GM18858 (cell line): Measurements from ENCODE around the gene TSHZ1.

Experiments
- ATAC-seq: cut with Tn5 transposase; IDR thresholded peaks from one replicate; pipeline ENCODE4 v1.9.1; 2021; ENCODE audit not compliant: unreplicated experiment

Gene TSHZ1

GRCh38 chr18:75206452-75207309 lies 3.9 kb upstream of the TSHZ1 start:
- ATAC-seq: no peak

DNA sequence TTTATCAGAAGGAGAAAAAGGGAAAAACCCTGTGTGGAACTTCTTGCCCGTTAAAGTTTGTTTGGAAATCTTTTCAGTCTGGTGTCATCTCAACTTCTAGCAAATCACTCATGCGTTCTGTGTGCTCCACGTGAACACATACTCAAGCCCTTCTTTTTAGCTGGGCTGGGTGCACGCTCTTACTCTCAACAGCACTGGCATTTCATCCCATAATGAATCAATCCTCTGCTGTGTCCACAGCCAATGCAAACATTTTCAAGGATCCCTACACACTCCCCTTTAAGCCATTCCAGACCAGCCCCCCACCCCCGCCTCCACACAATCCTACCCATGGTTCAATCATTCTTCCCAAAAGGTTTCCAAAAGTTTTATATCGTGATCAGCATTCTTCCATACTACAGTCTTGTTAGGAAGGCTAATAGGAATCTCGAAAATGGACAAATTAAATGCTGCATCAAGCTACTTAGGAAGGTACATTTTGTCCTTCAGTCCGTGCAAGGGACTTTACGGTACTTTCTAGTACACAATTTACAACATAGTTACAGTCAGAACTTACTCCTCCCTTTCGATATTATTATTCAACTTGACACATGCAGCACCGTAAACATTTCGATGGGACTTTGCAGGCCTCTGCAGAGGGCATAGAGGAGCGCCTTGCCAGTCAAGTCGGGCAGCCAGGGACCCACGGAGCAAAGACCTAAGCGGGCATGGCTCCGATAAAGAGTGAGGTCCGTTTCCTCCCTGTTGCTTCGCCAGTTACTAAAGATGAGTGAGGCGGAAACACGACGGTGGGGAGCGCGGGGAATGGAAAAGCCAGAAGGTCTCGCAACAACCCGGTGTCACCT lies 3.1 kb upstream of the TSHZ1 start:
- ATAC-seq: no peak

DNA sequence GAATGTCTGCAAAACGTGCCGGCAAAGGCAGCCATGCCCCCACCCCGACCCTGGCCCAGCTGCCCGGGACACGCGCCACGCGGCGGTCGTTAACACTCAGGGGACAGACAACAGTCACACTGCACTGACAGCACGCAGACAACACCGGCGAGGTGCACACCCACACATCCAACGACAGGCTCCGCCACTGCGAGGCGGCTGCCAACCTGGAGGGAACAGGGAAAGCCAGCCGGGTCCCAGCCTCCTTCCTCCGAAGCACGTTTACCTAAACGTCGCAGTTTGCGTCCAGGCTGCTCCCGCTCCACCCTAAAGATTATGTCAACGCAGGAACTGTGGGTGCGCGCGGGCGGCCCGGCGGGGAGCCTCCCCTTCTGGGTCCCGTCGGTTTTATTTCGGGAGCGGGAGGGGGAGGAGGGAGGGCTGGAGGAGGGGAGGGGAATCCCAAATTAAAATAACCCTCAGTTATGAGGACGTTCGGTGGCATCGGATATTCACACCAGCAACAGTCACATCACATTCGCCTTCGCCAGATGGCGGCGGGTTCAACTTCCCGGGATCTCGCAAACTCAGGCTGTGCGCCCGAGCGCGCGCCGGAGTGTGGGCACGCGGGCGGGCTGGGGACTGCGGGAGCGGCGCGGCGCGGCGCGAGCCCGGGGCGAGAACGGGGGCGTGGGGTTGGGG lies 2.3 kb upstream of the TSHZ1 start:
- ATAC-seq: no peak

DNA sequence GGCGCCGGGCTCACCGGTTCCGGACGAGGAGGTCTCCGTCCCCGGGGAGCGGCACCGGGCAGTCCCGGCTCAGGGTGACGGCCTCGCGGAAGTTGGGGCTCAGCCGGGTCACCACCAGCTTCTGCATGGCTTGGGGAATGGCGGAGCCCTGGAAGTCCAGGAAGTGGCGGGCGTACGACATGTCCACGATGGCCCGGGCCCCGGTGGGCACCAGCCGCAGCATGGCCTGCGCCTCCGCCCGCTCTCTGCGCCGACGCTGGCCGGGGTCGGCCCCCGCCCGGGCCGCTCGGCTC lies 1.8 kb upstream of the TSHZ1 start:
- peak; percentile 13 for ATAC-seq

DNA sequence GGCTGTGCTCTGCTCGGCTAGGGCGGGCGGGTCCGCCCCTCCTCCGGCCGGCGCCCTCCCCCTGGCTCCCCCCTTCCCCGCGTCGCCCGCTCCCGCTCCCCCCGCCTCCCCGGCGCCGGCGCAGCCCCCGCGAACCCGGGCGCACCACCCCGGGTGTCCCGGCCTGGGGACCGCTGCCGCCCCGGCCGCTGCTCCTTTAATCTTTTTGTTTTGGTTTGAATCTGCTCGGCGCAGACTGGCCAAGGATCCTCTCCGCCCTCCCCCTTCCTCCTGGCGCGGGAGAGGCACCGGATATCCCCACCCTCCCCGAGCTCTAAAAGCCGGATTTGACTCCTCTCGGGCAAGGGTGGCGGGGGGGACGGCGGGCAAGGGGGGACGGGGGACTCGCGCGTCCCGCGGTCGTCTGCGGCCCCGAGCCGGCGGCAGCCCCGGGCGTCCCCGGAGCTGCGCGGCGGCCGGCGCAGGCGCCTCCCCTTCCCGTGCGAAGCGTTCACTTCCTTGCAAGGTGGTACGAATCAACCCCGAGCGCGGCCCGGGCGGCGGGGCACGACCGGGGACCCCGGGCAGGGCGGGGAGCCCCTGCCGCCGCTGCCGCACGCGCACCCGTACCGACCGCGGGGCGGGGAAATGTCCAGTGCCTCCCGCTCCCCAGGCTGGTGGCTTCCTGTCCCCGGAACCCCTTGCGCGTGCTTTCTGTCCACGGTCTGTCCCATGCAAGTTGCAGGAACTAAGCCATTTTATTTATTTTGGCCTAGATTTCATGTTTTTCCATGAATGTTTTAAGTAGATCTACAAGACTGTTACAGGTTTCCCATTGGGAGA lies 1.3 kb upstream of the TSHZ1 start, which contains the start of gene PTGR3:
Gene PTGR3 (minus strand): TSS at position 11 of the 822 bp plus-strand sequence. CDS start 81 bp downstream, outside the sequence.
- ATAC-seq: peak; percentile 25

- ATAC-seq: no peak
These were observed 692 bp upstream of the TSHZ1 start for GRCh38 chr18:75209951-75210258.

DNA sequence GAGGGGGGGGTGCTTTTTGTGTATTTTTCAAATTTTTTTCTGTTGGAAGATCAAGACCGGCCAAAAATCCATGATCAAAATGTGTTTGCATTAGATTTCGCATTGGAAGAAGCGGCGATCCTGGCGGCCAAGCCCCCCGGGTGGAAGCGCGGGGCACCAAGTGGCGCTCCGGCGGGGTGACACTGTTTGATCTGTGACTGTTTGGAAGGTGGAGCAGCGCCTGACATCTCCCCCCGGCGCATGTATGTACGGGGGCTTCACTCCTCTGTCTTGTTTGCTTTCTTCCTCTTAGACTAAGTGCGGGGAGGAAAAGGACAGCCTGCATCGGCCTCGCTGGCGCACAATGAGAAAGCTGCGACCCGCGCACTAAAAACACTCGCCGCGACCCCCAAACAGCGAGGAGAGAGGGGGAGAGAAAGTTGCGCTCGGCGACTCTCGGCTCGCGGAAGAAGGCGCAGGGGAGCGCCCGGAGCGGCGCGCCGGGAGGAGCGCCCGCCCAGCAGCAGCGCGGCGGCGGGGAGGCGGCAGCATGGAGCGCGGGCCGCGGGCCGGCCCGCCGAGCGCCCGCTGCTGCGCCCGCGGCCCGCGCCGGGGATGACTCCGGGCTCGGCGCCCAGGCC lies 515 bp downstream of the TSHZ1 start:
- no peak for ATAC-seq

DNA sequence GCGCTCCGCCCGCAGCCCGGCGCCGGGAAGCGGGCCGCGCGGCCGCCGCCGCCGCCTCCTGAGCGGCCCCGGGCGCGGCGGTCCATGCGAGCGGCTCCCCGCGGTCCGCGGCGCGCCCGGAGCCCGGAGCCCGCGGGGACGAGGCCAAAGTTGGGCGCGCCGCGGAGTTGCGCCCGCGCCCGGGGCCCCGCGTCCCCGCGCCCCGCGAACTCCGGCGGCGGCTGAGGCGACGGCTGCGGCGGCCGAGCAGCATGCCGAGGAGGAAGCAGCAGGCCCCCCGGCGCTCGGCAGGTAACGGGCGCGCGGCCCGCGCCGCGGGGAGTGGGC lies 992 bp downstream of the TSHZ1 start:
- ATAC-seq: no peak

DNA sequence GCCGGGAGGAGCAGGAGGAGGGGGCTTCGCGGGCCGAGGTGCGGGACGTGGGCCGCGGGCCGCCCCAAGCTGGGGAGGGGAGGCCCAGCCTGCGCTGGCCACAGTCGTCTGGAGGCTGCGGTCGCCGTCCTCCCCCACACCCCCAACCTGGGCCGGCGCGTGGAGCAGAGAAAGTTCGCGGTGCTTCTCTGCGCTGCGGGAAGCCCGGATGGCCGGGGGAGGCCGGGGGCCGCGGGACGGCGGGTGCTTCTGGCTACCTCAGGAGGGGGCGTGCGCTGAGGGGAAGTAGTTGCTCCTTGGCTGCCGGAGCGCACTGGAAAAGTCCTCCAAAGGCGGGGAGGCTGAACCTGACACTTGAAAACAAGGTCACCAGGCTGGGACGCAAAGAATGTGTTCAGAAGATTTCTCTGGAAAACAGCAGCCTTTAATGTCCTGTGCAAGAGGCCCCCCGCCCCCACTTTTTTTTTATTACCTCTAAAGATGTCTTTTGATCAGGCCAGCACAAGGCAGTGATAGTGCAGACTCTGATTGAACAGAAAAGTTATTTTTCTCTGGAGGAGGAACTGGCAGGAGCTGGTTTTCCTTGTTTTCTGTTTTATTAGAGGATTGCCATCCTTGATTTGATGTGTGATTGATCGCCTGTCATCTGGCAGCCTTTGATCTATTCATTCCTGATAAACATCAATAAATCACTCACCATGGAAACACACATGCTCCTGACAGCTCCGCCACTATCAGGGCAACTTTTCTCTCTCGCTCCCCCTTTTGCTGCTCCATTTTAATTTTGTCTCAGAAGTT lies 1.6 kb downstream of the TSHZ1 start:
- ATAC-seq: no peak

DNA sequence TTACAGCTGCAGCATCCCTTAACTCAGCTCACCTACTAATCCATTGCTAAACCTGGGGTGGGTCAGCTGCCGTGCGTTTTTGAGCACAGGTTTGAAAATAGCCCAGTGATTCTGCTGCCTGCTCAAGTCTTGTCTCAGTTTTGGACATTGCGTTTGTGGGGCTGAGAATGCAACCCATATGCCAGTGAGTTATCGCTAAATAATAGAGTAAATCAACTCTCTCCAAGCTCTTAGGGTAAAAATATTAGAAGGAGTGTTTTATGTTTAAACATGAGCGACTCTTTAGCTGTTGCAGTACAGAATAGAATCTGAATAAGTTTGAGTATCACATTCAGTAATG lies 2.1 kb downstream of the TSHZ1 start:
- no peak for ATAC-seq

DNA sequence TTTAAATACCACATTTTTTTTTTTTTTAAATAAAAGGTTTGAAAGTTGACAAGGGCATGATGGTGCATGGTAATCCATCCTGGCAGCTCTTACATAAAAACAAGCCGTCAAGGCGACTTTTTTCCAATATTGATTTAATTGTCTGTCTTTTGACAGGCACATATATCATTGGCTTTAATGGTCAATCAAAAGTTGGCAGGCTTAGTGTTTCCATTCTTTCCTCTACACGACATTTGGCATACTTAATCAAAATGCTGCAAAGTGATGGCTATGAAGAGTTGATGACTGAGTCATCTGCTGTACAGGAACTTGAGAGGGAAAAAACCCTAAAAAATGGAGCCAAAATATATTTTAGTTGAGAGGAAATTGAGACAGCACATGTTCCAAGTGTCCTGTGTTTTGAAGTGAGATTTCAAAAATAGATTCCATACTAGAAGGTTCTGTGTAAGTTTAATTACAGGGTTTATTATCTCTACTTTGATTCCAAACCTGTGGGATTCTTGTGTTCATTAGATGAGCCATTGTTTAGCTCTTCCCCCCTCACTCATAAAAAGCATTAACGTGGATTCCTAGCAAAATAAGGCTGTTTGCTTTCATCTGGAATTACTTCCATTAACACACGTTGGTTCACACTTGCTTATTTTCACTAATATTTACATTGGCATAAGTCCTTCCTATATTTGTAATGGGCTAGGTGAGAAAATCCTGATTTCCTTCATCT lies 3.2 kb downstream of the TSHZ1 start:
- no peak for ATAC-seq

- no peak for ATAC-seq
These were observed 3.7 kb downstream of the TSHZ1 start for GRCh38 chr18:75214332-75214690.

DNA sequence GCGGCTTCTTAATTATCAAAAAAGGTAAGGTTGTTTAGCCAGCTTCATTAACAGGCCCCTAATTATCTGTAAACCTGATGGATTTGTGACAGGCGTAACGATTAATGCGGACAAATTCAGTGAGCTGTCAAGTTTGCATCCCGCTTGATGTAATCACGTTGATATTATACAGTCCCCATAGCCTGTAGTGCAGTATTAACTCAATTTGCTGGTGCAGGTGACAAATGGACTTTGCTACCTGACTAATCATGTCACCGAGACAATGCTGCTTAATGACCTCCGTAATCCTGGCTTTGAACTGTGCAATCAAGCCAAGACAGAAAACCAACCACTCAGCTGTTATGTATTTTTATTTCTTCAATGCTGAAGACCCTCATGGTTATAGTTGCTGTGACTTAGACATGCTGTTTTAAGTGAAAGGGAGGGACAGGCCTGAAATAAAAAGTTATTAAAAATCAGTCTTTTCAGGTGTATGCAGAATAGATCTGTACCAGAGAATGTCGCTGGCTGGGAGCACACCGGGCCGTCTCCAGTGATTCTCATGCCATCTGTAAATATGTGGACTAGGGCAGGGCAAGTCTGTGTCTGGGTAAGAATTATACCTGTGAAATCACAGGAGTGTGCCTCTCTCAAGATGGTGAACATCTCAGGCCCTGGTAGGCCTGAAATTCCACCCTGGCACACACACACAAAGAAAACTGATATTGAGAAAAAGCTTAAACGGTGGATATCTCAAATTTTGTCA lies 4.3 kb downstream of the TSHZ1 start:
- ATAC-seq: no peak

GRCh38 chr18:75215663-75216062 lies 5.1 kb downstream of the TSHZ1 start:
- ATAC-seq: no peak

DNA sequence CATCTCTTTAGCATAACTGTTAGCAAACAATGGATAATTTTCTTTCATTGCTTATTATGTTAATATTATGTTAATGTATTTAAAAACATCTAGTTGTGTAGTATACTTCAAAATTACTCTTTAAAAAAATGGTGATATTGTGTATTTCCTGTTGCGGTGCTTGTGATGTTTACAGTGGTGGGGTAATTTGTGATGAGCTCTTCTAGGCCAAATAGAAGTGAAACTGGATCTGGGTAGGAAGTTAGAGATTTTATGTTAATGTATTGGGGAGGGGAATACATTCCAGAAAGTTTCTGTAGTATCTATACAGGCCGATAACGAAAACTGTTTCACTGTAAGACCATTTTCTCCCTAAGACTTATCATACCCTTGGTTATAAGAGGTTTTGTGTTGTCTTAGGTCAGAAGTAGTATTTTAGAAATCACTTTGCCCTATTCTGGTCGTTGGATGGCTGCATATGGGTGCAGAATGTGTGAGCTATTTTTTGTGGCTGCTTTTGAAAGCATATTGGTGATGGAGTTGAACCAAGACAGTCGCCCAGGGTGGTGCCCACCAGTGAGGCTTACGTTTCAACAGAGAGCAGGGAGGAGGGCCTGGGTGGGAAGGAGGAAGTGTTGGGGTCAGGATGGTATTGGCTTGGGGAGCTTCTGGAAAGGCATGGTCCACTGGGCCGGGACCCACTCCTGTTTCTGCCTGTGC lies 5.8 kb downstream of the TSHZ1 start:
- no peak for ATAC-seq

DNA sequence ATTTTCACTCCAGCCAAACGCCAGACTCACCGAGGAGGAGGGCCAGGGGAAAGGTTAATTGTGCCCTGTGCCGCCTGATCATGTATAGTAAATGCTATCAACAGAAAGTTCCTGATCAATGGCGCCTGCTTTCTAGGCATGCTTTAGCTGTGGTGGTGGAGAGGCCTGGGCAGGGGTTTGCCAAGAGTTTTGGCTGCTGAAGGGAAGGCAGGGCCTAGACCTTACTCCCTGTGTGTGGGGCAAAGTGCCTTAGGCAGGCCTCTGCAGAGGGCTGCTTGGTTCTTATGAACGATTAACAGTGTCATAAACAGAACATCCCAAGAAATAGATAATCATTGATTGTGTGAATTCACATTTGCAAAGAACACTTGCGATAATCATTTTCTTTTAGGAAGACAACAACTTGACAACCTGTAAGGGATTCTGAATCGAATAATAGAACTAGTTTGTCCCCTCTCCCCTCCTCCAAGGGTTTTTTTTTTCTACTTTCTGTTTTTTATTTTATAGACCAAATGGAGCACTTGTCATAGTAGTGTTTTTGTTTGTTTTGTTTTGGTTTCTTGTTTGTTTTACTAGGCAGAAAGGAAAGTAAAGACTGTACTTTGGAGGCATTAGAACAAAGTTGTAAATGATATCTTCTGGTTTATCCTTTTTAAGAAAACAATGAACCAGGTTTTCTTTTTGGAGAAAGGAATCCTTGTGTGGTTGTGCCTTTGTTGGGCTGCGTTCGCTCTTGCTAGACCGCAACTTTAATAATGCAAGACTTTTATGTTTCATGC lies 6.5 kb downstream of the TSHZ1 start:
- ATAC-seq: no peak
